HG02981 (cell line): ENCODE data around the gene MAD1L1.
"Not testable (repeated sequence)": the region's sequence is repeated elsewhere in the genome, so short reads cannot be mapped to it uniquely, and the experiment has no call there.

Experiments used
- ATAC-seq: cut with Tn5 transposase; IDR thresholded peaks from one replicate; pipeline ENCODE4 v1.9.1; 2021; ENCODE audit warnings: mild to moderate bottlenecking, moderate library complexity; ENCODE audit not compliant: unreplicated experiment

The MAD1L1 gene

DNA sequence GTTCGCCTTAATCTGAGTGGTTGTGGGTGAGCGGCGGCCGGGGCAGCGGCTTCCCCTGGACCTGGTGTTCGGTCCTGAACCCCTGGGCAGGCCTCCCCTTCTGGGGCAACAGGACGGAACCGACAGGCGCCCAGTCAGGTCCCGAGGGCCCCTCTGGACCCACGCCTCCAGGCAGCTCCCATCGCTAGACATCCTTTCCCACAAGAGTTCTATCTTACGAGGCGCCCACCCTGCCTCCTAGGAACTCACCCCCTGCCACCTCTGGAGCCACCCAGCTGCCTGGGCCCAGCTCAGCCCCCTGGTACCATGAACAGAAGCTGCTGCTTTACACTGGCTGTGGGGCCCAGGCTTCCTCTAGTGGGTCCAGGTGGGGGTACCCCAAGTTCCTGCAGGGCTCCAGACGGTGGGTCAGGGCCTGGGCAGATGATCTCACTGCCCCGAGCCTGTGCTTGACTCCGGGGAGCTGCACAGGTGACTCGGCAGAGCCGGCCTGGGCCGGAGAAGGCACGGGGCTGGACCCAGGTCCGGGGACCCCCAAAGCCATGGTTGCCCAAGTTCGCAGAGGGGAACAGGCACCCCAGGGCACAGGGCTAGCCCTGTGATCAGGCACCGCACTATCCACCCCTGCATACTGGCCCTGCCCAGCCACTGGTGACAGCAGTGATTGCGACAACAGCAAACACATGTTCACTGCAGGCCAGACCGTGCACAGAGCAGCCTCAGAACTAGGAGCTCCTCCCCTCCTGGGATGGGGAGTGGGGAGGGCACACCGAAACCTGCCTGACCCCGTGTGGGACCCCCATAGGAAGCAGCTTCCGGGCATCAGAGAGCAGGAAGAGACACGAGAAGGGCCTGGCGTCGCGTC is 382.4 kb downstream of the MAD1L1 start:
- no peak for ATAC-seq

DNA sequence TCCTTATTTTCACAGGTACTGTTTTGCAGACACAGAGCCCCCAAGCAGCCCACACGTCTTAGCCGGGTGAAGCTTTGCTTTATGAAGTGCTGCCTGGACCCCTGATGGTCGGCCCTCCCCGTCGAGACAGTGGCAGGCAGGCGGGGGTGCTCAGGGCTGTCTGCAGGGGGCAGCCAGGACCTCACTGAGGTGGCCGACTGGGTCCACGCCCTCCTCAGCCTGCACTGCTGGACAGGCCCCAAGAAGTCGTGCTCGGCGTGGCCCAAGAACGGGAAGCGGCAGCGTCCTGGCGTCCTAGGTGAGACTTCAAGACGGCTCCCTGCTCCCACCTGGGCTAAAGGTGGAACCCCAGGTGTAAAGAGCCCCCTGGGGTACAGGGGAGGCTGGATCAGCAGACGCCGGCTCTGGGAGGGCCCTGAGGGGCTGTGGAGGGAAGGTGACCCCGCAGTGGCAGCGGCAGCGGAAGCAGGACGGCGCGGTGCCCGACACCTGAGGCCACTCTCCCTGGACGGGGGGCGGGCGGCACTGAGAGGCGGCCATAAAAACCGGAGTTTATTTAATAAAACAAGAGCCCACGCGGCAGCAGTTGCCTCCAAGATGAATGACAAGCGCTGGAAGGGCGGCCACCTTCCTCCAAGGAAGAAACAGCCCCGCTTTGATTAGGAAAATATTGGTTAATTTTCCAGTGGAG is 383.2 kb downstream of the MAD1L1 start:
- ATAC-seq = no peak

DNA sequence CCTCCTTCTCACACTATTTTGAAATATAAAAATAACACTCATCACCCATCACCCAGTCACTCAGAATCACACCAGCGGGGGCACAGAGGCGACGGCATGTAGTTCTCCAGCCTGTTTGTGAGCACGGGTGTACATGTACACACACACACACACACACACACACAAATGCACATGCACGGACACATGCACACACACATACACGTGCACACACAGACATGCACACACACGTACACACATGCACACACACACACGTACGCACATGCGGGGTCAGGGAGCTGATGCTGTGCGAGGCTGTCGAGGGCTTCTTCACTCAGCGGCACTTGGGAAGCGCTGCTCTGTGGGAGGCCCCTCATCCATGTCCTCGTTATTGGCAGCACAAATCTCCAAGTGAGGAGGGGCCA is 383.8 kb downstream of the MAD1L1 start:
- no peak for ATAC-seq

- no peak for ATAC-seq
These were observed 384.6 kb downstream of the MAD1L1 start for GRCh38 chr7:1848013-1848640.

DNA sequence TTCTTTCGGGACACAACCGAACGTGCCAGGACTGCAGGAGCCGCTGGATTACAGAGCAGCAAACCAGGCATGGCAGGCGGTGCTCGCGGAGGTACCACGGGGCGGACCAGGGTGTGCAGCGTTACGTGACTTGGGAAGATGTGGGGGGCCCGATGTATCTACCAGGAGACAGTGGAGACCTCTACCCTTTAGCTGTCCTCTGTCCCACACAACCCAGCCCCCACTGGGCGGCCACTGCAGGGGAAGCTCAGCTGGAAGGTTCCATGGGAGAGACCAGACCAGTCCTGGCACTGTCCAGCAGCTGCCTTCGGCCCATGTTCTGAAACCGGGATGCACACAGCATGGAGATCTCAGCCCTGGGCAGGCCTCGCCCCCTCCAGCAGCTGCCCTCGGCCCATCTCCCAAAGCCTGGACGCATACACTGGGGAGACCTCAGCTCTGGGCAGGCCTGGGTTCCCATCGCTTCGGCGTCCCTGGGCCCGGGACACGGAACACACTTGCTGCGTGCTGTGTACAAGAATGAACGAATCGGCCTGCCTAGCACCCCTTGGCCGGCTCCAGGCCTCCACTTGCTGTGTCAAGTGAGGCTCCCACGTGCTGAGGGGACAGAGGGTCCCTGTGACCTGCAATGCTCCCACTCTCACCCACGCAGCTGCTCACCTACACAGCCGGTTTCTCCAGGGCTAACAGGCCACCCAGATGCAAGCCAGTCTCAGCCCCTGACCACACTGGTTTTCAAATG is 385.3 kb downstream of the MAD1L1 start:
- no peak for ATAC-seq

DNA sequence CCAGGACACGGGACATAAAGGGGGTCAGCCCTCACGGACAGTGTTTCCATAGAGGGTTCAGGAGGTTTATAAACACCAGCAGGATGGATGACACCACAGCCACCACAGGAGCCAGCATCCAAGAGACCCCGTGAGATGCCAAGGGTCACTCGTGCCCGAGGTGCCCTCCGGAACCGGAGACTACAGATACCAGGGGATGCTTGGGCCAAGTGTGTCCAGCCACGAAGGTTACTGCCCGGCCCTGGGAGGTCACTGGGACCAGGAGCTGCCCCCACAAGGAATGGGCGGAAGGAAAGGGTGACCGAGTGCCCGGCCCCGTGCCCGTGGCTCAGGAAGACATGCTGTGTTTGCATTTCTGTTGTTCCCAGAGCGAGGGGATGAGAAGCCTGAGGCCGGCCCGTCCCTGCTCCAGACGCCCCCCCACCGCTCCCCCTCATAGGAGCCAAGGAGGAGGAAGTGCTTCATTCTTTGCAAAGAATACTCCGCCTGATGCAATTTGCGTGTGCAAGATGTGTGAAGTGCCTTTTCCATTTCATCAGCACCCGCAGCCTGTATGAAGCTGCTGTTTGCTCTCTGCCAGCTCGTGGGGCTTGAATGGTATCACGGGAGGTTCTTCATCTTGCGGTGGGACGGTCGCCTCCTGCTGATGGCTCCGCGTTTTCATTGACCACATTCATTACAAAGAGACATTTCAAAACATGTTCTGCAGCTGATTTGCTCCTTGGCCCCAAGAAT is 386.2 kb downstream of the MAD1L1 start:
- ATAC-seq = no peak

- no peak for ATAC-seq
These were observed 387.0 kb downstream of the MAD1L1 start for GRCh38 chr7:1845536-1846311.

DNA sequence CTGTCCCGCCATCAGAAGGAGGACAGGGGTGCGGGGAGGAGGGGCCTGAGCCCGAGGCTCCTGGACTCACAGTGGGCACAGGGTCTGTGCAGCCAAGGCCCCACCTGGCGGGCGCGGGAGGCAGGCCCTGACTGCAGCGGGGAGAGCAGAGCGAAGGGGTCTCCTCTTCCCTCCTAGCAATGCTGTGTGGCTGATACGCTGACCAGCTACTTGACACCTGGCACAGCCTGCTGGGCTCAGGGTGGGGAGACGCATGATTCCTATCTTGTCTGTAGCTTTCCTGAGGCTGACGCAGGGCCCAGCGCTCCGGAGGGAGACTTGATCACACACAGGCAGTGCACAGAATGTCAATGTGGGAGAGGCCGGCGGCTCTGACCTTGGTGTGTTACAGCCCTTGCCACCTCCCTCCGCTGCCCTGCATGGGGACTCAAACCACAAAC is 387.8 kb downstream of the MAD1L1 start:
- ATAC-seq = no peak

- no peak for ATAC-seq
These were observed 388.3 kb downstream of the MAD1L1 start for GRCh38 chr7:1844336-1844950.

DNA sequence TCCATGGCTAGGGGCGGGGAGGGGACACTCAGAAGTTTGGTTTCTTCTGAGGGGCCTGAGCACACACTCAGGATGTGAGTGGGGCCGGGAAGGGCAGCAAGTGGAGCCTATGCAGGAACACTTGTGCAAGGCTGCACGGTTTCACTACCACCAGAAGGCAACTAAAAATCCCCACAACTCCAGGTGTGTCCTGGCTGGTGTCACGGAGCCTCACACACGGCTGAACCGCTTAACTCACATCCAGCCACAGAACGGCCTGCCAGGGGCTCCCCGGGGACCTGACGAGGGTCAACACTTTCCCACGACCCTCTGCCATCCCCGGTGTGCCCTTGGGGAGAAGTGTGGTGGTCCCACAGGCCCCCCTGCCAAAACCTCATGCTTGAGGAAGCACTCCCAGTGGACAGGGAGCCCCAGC is 388.8 kb downstream of the MAD1L1 start:
- no peak for ATAC-seq

DNA sequence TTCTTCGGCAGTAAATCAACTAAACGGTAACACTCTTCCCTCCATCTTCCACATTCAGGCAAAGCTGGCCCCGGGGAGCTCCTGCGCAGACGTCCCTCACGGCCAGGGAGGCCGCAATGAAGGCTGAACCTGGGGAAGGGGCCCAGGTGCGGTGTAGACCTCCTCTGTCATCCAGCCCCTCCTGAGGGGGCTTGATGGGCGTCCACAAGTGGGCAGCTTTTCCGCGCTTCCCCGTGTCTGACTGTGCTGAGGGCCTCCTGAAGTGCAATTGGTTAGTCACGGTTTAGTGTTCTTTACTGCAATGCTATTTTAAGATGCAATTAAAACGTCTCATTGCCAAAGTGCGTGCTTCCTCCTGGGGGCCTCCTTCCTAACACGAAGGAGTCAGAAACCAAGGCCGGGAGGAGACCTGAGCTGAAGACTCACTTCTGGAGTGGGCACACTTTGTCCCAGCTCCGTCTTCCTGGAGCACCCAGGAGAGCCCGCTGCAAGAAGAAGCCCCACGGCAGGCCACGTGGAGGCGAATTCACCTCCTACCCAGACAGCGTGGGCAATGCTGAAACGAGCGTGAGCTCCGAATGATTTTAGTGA is 389.4 kb downstream of the MAD1L1 start:
- no peak for ATAC-seq

DNA sequence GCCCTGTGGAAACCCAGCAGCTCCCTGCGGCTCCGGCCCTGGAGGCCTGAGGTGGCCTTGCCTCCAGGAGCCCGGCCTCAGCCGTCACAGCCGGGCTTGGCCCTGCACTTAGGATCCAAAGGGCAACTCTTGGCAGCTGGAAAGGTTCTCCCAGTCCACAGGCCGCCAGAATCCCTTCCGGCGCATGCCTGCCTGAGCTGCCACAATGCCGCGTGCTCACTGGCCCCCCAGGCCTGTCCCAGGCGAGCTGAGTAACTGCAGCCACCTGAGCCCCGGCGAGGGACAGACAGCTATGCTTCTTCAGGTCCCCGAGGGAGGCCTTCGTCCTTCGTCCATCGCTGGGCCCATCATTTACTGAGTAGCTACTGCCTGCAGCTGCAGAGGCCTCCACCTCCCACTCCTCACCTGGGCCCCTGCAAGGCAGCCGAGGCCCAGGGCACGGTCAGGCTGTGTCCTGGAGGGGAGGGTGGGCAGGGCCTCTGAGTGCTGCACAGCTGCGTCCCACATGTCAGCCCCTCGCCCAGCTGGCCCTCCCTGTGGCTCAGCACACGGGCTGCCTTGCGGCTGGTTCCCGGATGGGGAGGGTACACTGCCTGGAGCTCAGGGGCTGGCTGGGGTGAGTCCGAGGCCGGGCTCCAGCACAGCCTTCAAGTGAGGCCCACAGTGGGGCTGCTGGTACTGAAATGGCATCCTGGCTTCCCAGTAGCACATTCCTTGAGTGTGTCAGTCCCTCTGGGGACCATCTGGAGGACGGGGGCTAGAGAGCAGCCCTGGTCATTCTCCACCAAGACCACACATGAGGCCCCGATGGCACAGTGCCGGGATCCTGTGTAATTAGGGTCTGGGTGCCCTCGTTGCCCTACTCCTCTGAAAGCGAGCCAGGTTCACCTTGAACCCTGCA is 390.2 kb downstream of the MAD1L1 start:
- no peak for ATAC-seq

DNA sequence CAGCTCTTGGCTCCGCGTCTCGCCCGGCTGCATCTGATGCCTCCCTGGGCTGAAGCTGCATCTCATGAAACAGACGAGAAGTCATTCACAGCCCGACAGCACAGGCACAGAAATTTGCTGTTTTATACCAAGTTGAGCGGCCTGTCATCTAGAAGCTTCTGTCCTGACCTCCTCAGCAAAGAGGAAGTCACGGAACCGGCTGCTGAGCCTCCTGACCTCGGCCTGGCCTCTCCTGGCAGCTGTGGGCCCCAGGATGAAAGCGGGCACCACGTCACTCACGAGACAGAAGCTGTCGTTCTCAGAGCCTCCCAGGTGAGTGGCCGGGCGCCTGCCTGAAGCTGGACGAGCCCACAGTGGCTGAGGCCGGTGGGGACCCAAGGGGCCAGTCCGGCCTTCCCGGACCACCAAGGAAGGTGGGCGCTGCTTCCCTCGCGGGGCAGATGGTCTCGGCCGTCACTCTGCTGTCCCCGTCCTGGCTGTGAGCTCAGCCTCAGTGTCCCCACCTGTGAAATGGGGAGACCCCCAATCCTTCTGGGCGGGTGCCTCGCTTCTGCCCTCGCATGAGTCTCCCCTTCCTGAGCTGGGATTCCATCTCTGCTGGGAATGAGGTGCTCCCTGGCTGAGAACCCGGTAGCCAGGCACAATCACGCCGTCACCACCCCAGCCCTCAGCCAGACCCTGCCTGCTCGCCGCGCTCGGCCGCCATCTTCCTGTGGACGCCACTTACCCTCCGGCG is 391.3 kb downstream of the MAD1L1 start:
- not testable (repeated sequence) for ATAC-seq

- not testable (repeated sequence) for ATAC-seq
These were observed 392.0 kb downstream of the MAD1L1 start for GRCh38 chr7:1840744-1841143.

DNA sequence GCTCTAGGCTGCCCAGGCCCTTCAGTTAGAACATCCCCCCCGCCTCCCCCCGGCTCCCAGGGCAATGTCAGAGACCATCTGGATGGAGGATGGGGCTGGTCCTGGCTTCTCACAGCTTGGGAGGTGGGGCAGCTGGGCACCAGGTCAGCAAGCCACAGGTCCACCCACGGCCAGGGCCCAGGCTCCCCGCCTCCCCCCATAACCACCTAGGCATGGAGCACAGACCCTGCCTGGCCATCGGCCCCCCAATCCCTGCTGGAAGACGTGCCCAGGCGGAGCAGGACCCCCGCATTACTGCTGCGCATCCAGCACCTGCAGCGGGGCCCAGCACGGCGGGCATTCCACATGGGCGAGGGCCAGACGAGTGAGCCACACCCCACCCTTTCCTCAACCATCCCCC is 393.0 kb downstream of the MAD1L1 start:
- ATAC-seq = no peak

DNA sequence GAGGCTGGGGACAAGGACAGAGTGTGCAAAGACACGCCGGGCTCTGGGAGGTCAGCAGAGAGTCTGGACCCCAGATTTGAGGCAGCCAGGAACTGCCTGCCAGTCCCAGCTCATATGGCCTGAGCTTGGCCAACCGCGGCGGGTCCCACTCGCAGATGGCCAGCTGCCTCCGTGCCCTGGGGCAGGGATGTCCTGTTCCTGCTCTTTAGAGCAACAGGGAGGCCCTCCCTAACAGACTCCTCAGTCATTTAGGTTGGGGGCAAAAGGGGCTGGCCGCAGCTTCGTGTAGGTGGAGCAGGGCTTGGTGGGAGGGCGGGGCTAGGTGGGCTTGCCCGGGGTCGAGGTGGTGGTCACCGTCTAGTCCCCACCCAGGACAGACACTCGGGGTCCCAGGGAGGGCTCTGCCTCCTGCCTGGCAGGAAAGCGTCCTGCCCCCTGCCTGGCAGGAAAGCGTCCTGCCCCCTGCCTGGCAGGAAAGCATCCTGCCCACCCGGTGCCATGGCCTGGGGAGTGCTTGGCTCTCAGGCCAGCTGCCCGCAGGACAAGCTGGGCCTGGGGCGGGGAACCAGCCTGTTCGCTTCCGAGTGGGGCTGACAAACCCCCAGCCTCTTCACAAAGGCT is 393.7 kb downstream of the MAD1L1 start:
- not testable (repeated sequence) for ATAC-seq

GRCh38 chr7:1838544-1838872 is 394.2 kb downstream of the MAD1L1 start:
- not testable (repeated sequence) for ATAC-seq
